HG03439 (cell line): ENCODE results near the gene AMH.
"Not testable (repeated sequence)": the region's sequence is repeated elsewhere in the genome, so short reads cannot be mapped to it uniquely, and the experiment has no call there.

Experiments used
- ATAC-seq: cut with Tn5 transposase; IDR thresholded peaks from one replicate; pipeline ENCODE4 v1.9.1; 2021; ENCODE audit warnings: mild to moderate bottlenecking, moderate library complexity; ENCODE audit not compliant: unreplicated experiment

Gene AMH

GRCh38 chr19:2249010-2249866 lies at the start of gene AMH:
TSS of gene AMH (plus strand) at chr19:2249323. CDS start at chr19:2249333, 10 bp downstream.
- ATAC-seq: no peak

GRCh38 chr19:2199861-2200623 lies 49.1 kb upstream of the AMH start:
- ATAC-seq: no peak

GRCh38 chr19:2200624-2201294 lies 48.4 kb upstream of the AMH start:
- not testable (repeated sequence) for ATAC-seq

- no peak for ATAC-seq
Measured at GRCh38 chr19:2201473-2202148, 47.5 kb upstream of the AMH start.

- no peak for ATAC-seq
Measured at GRCh38 chr19:2202366-2202765, 46.8 kb upstream of the AMH start.

- ATAC-seq: no peak
Measured at GRCh38 chr19:2207008-2207407, 42.1 kb upstream of the AMH start.

GRCh38 chr19:2207991-2208860 lies 40.9 kb upstream of the AMH start:
- no peak for ATAC-seq

- no peak for ATAC-seq
Measured at GRCh38 chr19:2208975-2209374, 40.1 kb upstream of the AMH start.

GRCh38 chr19:2209408-2209807 lies 39.7 kb upstream of the AMH start:
- no peak for ATAC-seq

- ATAC-seq: no peak
Measured at GRCh38 chr19:2210206-2210605, 38.9 kb upstream of the AMH start.

- ATAC-seq: no peak
Measured at GRCh38 chr19:2210987-2211740, 38.0 kb upstream of the AMH start.

- ATAC-seq: no peak
Measured at GRCh38 chr19:2212861-2213711, 36.0 kb upstream of the AMH start.

GRCh38 chr19:2213799-2214198 lies 35.3 kb upstream of the AMH start:
- no peak for ATAC-seq

- ATAC-seq: no peak
Measured at GRCh38 chr19:2214251-2214650, 34.9 kb upstream of the AMH start.

- no peak for ATAC-seq
Measured at GRCh38 chr19:2215281-2215751, 33.8 kb upstream of the AMH start.

- ATAC-seq: no peak
Measured at GRCh38 chr19:2216361-2217225, 32.5 kb upstream of the AMH start.

- no peak for ATAC-seq
Measured at GRCh38 chr19:2217591-2217990, 31.5 kb upstream of the AMH start.
